GM12801 (cell line): ENCODE results near the gene SYNGR4.

ENCODE experiments used
- TF ChIP-seq, protein P1 (sequence below): IDR thresholded peaks from one replicate; pipeline ENCODE4 v1.5.1; 2011; ENCODE audit warnings: control low read depth; ENCODE audit not compliant: insufficient read length; ENCODE audit errors: extremely low read depth

Gene SYNGR4

DNA sequence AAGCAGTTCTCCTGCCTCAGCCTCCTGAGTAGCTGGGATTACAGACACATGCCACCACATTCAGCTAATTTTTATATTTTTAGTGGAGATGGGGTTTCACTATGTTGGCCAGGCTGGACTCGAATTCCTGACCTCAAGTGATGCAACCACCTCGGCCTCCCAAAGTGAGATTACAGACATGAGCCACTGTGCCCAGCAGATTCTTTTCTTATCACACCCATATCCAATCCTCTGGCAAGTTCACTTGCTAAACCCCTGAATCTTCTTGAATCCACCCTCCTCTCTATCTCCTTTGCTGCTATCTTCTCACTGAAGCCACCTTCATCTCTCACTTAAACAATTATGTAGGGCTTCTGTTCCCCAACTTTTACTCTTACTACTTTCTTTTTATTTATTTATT is 18.0 kb upstream of the SYNGR4 start:
- TF ChIP-seq, protein P1, sequence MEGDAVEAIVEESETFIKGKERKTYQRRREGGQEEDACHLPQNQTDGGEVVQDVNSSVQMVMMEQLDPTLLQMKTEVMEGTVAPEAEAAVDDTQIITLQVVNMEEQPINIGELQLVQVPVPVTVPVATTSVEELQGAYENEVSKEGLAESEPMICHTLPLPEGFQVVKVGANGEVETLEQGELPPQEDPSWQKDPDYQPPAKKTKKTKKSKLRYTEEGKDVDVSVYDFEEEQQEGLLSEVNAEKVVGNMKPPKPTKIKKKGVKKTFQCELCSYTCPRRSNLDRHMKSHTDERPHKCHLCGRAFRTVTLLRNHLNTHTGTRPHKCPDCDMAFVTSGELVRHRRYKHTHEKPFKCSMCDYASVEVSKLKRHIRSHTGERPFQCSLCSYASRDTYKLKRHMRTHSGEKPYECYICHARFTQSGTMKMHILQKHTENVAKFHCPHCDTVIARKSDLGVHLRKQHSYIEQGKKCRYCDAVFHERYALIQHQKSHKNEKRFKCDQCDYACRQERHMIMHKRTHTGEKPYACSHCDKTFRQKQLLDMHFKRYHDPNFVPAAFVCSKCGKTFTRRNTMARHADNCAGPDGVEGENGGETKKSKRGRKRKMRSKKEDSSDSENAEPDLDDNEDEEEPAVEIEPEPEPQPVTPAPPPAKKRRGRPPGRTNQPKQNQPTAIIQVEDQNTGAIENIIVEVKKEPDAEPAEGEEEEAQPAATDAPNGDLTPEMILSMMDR, result no peak

DNA sequence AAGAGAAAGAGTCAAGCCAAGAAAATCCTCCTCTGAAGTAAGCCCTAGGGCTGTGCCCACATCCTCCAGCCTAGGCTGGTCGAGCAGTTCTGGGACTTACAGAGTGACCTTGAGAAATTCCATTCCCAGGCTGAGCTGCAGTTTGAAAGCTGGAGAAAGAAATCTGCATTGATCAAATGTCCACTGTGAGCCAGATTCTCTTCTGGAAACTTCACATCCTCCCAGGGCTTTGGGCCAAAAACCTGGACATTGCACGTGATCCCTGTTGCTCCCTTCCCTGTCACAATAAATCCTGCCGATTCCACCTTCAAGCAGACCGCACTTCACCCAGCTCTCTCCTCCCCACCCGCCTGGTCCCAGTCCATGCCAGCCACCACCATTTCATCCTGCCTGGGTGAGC is 16.1 kb upstream of the SYNGR4 start:
- TF ChIP-seq, protein P1, result no peak

GRCh38 chr19:48348737-48349136 is 15.4 kb upstream of the SYNGR4 start:
- TF ChIP-seq, protein P1, result no peak

GRCh38 chr19:48350856-48351255 is 13.3 kb upstream of the SYNGR4 start:
- TF ChIP-seq, protein P1, result no peak

- TF ChIP-seq, protein P1, result no peak
Measured at GRCh38 chr19:48351341-48351752, 12.8 kb upstream of the SYNGR4 start.

DNA sequence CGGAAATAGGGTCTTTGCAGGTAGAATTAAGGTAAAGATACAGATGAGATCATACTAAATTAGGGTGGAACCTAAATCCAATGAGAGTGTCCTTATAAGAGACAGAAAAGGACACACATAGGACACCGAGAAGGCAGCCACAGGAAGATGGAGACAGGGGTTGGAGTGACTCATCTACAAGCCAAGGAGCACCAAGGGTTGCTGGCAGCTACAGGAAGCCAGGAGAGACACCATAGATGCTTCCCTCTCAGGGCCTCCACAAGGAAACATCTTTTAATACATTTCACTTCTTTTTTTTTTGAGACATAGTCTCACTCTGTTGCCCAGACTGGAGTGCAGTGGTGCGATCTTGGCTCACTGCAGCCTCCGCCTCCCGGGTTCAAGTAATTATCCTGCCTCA is 10.5 kb upstream of the SYNGR4 start:
- TF ChIP-seq, protein P1, result no peak

DNA sequence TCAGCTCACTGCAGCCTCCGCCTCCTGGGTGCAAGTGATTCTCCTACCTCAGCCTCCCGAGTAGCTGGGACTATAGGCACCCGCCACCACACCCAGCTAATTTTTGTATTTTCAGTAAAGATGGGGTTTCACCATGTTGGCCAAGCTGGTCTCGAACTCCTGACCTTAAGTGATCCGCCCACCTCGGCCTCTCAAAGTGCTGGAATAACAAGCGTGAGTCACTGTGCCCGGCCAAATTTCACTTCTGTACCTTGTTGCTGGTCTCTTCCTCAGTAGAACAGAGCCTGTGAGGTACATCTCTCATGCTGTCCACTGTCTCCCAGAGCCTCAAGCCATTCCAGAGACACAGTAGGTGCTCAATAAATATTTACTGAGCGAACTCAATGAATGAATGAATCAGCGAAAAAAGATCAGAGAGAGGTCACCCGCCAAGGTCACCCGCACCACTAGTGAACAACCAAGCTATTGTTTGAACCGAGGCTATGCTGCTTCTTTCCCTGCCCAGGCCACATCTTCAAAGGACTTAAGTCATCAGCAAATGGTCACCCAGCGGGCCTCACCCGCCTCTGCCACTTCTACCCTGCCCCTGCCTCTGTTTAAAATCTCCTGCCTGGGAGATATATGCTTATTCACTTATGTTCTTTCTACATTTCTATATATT is 9.7 kb upstream of the SYNGR4 start:
- TF ChIP-seq, protein P1, result no peak
